Peyer's patch (tissue), 4 donors: Measurements from ENCODE around the gene MGAT5B. TPM values are rescaled to one million over a fixed set of nuclear protein-coding genes. Genes with fewer than 3 reads are reported as not detected.
"Not testable (repeated sequence)": the region's sequence is repeated elsewhere in the genome, so short reads cannot be mapped to it uniquely, and the experiment has no call there.

Experiments
- DNase-seq, 3 donors: peaks; one replicate each; pipeline ENCODE4 v3.0.0-alpha.2; 2017 to 2019
- H3K27ac ChIP-seq, 4 donors: fragments of 200-600 bp; sonication (generic); one replicate each; pipeline ENCODE4 v1.5.1; 2016 to 2019
- H3K27me3 ChIP-seq, 2 donors: fragments of 200-600 bp; sonication (generic); one replicate each; pipeline ENCODE4 v1.5.1; 2019
- H3K36me3 ChIP-seq, 3 donors: fragments of 200-600 bp; sonication (generic); one replicate each; pipeline ENCODE4 v1.5.1; 2016 to 2019
- H3K4me1 ChIP-seq, 4 donors: fragments of 200-600 bp; sonication (generic); one replicate each; pipeline ENCODE4 v1.5.1; 2016 to 2019
- H3K4me3 ChIP-seq, 4 donors: fragments of 200-600 bp; sonication (generic); 1 replicate in 3 of 4; 2 replicates in 1 of 4; pipeline ENCODE4 v1.5.1; 2016 to 2019; ENCODE audit warnings: mild to moderate bottlenecking in 1 of 4
- H3K9me3 ChIP-seq, 4 donors: fragments of 200-600 bp; sonication (generic); one replicate each; pipeline ENCODE4 v1.5.1; 2016 to 2019; ENCODE audit warnings: mild to moderate bottlenecking in 1 of 4
- CTCF ChIP-seq, 6 experiments: fragments of 450-650 bp in 4 of 6; fragments of 200-600 bp in 2 of 6; sonication (generic) in 1 of 6; IDR thresholded peaks; one replicate each; pipeline ENCODE4 v1.5.1; 2017 to 2019; ENCODE audit warnings: antibody characterized with exemption in 6 of 6, mild to moderate bottlenecking in 3 of 6, moderate library complexity in 1 of 6
- POLR2A ChIP-seq, 2 donors: fragments of 450-650 bp; IDR thresholded peaks; one replicate each; pipeline ENCODE4 v1.5.1; 2017; ENCODE audit warnings: antibody characterized with exemption in 2 of 2, mild to moderate bottlenecking in 2 of 2, moderate library complexity in 2 of 2
- total RNA-seq, 4 donors: library from RNA; depleted of rRNA; stranded (reverse); fragments of >200 nt; gene quantifications; one replicate each; pipeline ENCODE4 v1.1.0, GENCODE V29; 2016

The MGAT5B gene
- total RNA-seq, 4 donors from 2014 or later, result 0.27 to 6.6 (median 0.47) TPM; not detected in 1

GRCh38 chr17:76834870-76835269 lies 33.3 kb upstream of the MGAT5B start:
- H3K9me3 ChIP-seq, result no peaks in the 10 kb centered on the region
- H3K36me3 ChIP-seq, result no peaks in the 10 kb centered on the region
- H3K4me3 ChIP-seq, result no peak overlapping the region
- DNase-seq, result no peak
- no peaks in the 10 kb centered on the region for H3K27me3 ChIP-seq
- no peak overlapping the region for H3K27ac ChIP-seq
- H3K4me1 ChIP-seq, result peaks cover 0 to 6% (median under 1%) of the 10 kb centered on the region in 4 donors
- no peak for TF ChIP-seq POLR2A (IDR thresholded peaks at IDR 0.05)
- no peak for TF ChIP-seq CTCF (IDR thresholded peaks at IDR 0.05)

GRCh38 chr17:76840443-76840767 lies 27.8 kb upstream of the MGAT5B start:
- no peak overlapping the region for H3K4me3 ChIP-seq
- no peaks in the 10 kb centered on the region for H3K36me3 ChIP-seq
- TF ChIP-seq POLR2A (IDR thresholded peaks at IDR 0.05), result no peak
- TF ChIP-seq CTCF (IDR thresholded peaks at IDR 0.05), result no peak
- H3K9me3 ChIP-seq, result no peaks in the 10 kb centered on the region
- no peak for DNase-seq
- peaks cover 0 to 10% (median 3%) of the 10 kb centered on the region in 4 donors for H3K4me1 ChIP-seq
- H3K27me3 ChIP-seq, result peaks cover 0 to 5% of the 10 kb centered on the region in 2 donors
- no peak overlapping the region for H3K27ac ChIP-seq

GRCh38 chr17:76840884-76841775 lies 27.1 kb upstream of the MGAT5B start:
- no peak overlapping the region for H3K4me3 ChIP-seq
- peaks cover 0 to 5% of the 10 kb centered on the region in 2 donors for H3K27me3 ChIP-seq
- TF ChIP-seq CTCF (IDR thresholded peaks at IDR 0.05) (no peak), POLR2A (IDR thresholded peaks at IDR 0.05) (no peak)
- H3K9me3 ChIP-seq, result no peaks in the 10 kb centered on the region
- H3K4me1 ChIP-seq, result peaks cover 0 to 10% (median 3%) of the 10 kb centered on the region in 4 donors
- no peak overlapping the region for H3K27ac ChIP-seq
- DNase-seq, result no peak
- H3K36me3 ChIP-seq, result no peaks in the 10 kb centered on the region

- H3K4me1 ChIP-seq, result peaks cover 0 to 10% (median 3%) of the 10 kb centered on the region in 4 donors
- H3K27me3 ChIP-seq, result peaks cover 0 to 5% of the 10 kb centered on the region in 2 donors
- H3K4me3 ChIP-seq, result no peak overlapping the region
- H3K27ac ChIP-seq, result no peak overlapping the region
- H3K9me3 ChIP-seq, result no peaks in the 10 kb centered on the region
- no peaks in the 10 kb centered on the region for H3K36me3 ChIP-seq
- no peak for DNase-seq
- TF ChIP-seq POLR2A (IDR thresholded peaks at IDR 0.05) (no peak), CTCF (IDR thresholded peaks at IDR 0.05) (no peak)
Measured at GRCh38 chr17:76841776-76842405, 26.3 kb upstream of the MGAT5B start.

GRCh38 chr17:76843068-76843467 lies 25.1 kb upstream of the MGAT5B start:
- H3K4me1 ChIP-seq, result peaks cover 0 to 10% (median 3%) of the 10 kb centered on the region in 4 donors
- H3K9me3 ChIP-seq, DNase-seq, H3K27me3 ChIP-seq, H3K36me3 ChIP-seq, H3K27ac ChIP-seq, H3K4me3 ChIP-seq: not testable (repeated sequence)
